ENCODE results near the gene F13A1. TPM values are rescaled to one million over a fixed set of nuclear protein-coding genes. Genes with fewer than 3 reads are reported as not detected.

Gene F13A1
- total RNA-seq, 2 experiments from 2014 or later = not detected

GRCh38 chr6:6191476-6191875 is 129.0 kb downstream of the F13A1 start:
- no peak for ATAC-seq
- no peak for TF ChIP-seq CTCF (IDR thresholded peaks at IDR 0.05)
- peaks cover 25% of the 10 kb centered on the region for H3K27me3 Mint-ChIP-seq
- no peaks in the 10 kb centered on the region for H3K4me1 Mint-ChIP-seq (ENCODE audit: low read depth)
- H3K4me3 Mint-ChIP-seq = no peak overlapping the region
- CTCF ChIA-PET = no interaction called here
- no peak overlapping the region for H3K27ac Mint-ChIP-seq
- DNase-seq = no peak
- intact Hi-C loops (cut with micrococcal nuclease) = no loop called here
- no peaks in the 10 kb centered on the region for H3K36me3 Mint-ChIP-seq (ENCODE audit: low read depth)
- POLR2A ChIA-PET = no interaction called here
- no peaks in the 10 kb centered on the region for H3K9me3 Mint-ChIP-seq

GRCh38 chr6:6180684-6181083 is 139.8 kb downstream of the F13A1 start:
- Mint-ChIP-seq H3K27me3 (peaks cover 7% of the 10 kb centered on the region), H3K27ac (no peak overlapping the region), H3K4me3 (no peak overlapping the region), H3K4me1 (ENCODE audit: low read depth) (no peaks in the 10 kb centered on the region), H3K9me3 (no peaks in the 10 kb centered on the region), H3K36me3 (ENCODE audit: low read depth) (no peaks in the 10 kb centered on the region)
- intact Hi-C loops (cut with micrococcal nuclease) = no loop called here
- no peak for DNase-seq
- ChIA-PET CTCF (no interaction called here), POLR2A (no interaction called here)
- no peak for TF ChIP-seq CTCF (IDR thresholded peaks at IDR 0.05)
- no peak for ATAC-seq

GRCh38 chr6:6179858-6180623 is 140.4 kb downstream of the F13A1 start:
- no peaks in the 10 kb centered on the region for H3K4me1 Mint-ChIP-seq (ENCODE audit: low read depth)
- DNase-seq (no peak), ATAC-seq (no peak)
- H3K9me3 Mint-ChIP-seq = no peaks in the 10 kb centered on the region
- TF ChIP-seq CTCF (IDR thresholded peaks at IDR 0.05) = no peak
- H3K27me3 Mint-ChIP-seq = peaks cover 7% of the 10 kb centered on the region
- no peak overlapping the region for H3K27ac Mint-ChIP-seq
- POLR2A ChIA-PET = no interaction called here
- H3K4me3 Mint-ChIP-seq = no peak overlapping the region
- CTCF ChIA-PET = no interaction called here
- intact Hi-C loops (cut with micrococcal nuclease) = no loop called here
- no peaks in the 10 kb centered on the region for H3K36me3 Mint-ChIP-seq (ENCODE audit: low read depth)

GRCh38 chr6:6178795-6179194 is 141.7 kb downstream of the F13A1 start:
- ATAC-seq (no peak), DNase-seq (no peak)
- no peaks in the 10 kb centered on the region for H3K9me3 Mint-ChIP-seq
- no peaks in the 10 kb centered on the region for H3K36me3 Mint-ChIP-seq (ENCODE audit: low read depth)
- no peak overlapping the region for H3K4me3 Mint-ChIP-seq
- CTCF ChIA-PET = no interaction called here
- H3K27me3 Mint-ChIP-seq = peaks cover 7% of the 10 kb centered on the region
- intact Hi-C loops (cut with micrococcal nuclease) = no loop called here
- no peak overlapping the region for H3K27ac Mint-ChIP-seq
- no peaks in the 10 kb centered on the region for H3K4me1 Mint-ChIP-seq (ENCODE audit: low read depth)
- POLR2A ChIA-PET = no interaction called here
- TF ChIP-seq CTCF (IDR thresholded peaks at IDR 0.05) = no peak

- Mint-ChIP-seq H3K4me1 (ENCODE audit: low read depth) (no peaks in the 10 kb centered on the region), H3K9me3 (no peaks in the 10 kb centered on the region), H3K4me3 (no peak overlapping the region), H3K27me3 (peaks cover 7% of the 10 kb centered on the region), H3K36me3 (ENCODE audit: low read depth) (no peaks in the 10 kb centered on the region), H3K27ac (no peak overlapping the region)
- no peak for TF ChIP-seq CTCF (IDR thresholded peaks at IDR 0.05)
- intact Hi-C loops (cut with micrococcal nuclease) = no loop called here
- ChIA-PET POLR2A (no interaction called here), CTCF (no interaction called here)
- ATAC-seq (no peak), DNase-seq (no peak)
These were observed 142.7 kb downstream of the F13A1 start for GRCh38 chr6:6177754-6178153.

All from activated CD8-positive, alpha-beta T cell treated with anti-CD3 and anti-CD28 coated beads for 36 hours (primary cell).